Measurements from ENCODE around the gene PKP4. TPM values are rescaled to one million over a fixed set of nuclear protein-coding genes. Genes with fewer than 3 reads are reported as not detected.

The PKP4 gene
- total RNA-seq, 2 experiments from 2014 or later: 68.7 to 73.2 TPM

DNA sequence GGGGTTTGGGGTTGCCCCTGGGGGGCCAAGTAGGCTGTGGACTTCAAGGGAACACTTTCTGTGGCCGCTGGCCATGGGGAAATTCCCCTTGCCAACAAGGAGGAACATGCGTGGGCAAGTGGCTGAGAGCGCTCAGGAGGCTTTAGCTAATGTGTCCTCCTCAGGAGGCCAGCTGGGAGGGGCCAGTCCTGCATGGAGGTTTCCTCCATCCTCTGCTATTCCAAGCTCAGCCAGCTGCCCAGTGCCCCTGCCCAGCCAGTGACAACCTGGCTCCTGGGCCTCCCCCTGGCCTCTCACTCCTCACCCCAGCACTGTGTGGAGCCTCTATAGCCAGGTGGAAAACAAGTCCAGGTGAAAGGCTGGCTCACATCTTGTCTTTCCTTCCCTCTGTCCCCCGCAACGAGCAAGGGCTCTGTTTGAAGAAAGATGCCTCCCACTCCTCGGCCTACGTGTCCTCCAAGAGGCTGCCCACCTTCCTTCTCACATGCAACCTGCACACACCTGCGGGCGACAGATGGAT lies 273.9 kb downstream of the PKP4 start:
- Histone ChIP-seq H3K4me2 (ENCODE audit: low read length) (no peak overlapping the region), H3K9me2 (ENCODE audit: insufficient read depth, low read length) (no peaks in the 10 kb centered on the region), H3K79me2 (ENCODE audit: insufficient read depth, low read depth, low read length) (no peaks in the 10 kb centered on the region), H3K4me1 (ENCODE audit: insufficient read depth, low read length, poor library complexity, severe bottlenecking) (no peaks in the 10 kb centered on the region), H3K36me3 (ENCODE audit: insufficient read depth, low read length) (no peaks in the 10 kb centered on the region), H3K27ac (ENCODE audit: low read depth, low read length, poor library complexity, severe bottlenecking) (no peak overlapping the region), H3K9me3 (ENCODE audit: low read length) (no peaks in the 10 kb centered on the region), H3K4me3 (ENCODE audit: low read depth, low read length, poor library complexity, severe bottlenecking) (no peak overlapping the region), H4K20me1 (ENCODE audit: insufficient read depth, low read length) (no peaks in the 10 kb centered on the region), H2AFZ (ENCODE audit: low read length) (no peak overlapping the region)
- no peak for TF ChIP-seq EZH2phosphoT487 (IDR thresholded peaks at IDR 0.05; ENCODE audit: borderline replicate concordance, low read depth, low read length)
- TF ChIP-seq, protein P1, sequence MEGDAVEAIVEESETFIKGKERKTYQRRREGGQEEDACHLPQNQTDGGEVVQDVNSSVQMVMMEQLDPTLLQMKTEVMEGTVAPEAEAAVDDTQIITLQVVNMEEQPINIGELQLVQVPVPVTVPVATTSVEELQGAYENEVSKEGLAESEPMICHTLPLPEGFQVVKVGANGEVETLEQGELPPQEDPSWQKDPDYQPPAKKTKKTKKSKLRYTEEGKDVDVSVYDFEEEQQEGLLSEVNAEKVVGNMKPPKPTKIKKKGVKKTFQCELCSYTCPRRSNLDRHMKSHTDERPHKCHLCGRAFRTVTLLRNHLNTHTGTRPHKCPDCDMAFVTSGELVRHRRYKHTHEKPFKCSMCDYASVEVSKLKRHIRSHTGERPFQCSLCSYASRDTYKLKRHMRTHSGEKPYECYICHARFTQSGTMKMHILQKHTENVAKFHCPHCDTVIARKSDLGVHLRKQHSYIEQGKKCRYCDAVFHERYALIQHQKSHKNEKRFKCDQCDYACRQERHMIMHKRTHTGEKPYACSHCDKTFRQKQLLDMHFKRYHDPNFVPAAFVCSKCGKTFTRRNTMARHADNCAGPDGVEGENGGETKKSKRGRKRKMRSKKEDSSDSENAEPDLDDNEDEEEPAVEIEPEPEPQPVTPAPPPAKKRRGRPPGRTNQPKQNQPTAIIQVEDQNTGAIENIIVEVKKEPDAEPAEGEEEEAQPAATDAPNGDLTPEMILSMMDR (conservative IDR thresholded peaks at IDR 0.05; ENCODE audit: low read length): no peak
- intact Hi-C loops (cut with micrococcal nuclease; ENCODE audit: unreplicated experiment): no loop called here
- no TSS peak for BruUV-seq (replicated peaks)
- ChIA-PET POLR2A (no interaction called here), CTCF (ENCODE audit: unreplicated experiment) (no interaction called here)
- DNase-seq (ENCODE audit: low spot score): no peak

DNA sequence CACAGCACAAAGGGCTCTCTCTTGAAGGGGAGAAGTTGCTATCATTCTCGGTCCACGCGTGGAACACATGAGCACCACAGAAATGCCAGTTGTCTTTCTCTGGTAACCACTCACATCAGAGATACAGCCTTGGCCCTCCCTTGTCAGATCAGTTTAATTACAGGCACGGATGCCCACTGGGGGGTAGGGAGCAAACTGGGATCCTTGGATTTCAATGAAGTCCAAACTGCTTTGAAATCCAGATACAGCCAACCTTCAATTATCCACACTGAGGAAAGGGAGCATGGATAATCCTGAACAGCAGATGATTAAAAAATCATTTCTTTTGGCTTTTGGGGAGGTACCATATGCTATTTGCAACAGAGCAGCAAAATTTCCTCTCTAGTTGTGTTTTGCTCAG lies 274.6 kb downstream of the PKP4 start:
- Histone ChIP-seq H3K4me2 (ENCODE audit: low read length) (no peak overlapping the region), H4K20me1 (ENCODE audit: insufficient read depth, low read length) (no peaks in the 10 kb centered on the region), H2AFZ (ENCODE audit: low read length) (no peak overlapping the region), H3K27ac (ENCODE audit: low read depth, low read length, poor library complexity, severe bottlenecking) (no peak overlapping the region), H3K4me1 (ENCODE audit: insufficient read depth, low read length, poor library complexity, severe bottlenecking) (no peaks in the 10 kb centered on the region), H3K79me2 (ENCODE audit: insufficient read depth, low read depth, low read length) (no peaks in the 10 kb centered on the region), H3K9me2 (ENCODE audit: insufficient read depth, low read length) (no peaks in the 10 kb centered on the region), H3K9me3 (ENCODE audit: low read length) (no peaks in the 10 kb centered on the region), H3K36me3 (ENCODE audit: insufficient read depth, low read length) (no peaks in the 10 kb centered on the region), H3K4me3 (ENCODE audit: low read depth, low read length, poor library complexity, severe bottlenecking) (no peak overlapping the region)
- POLR2A ChIA-PET: interaction anchor here (1.8 kb wide), 1 partner anchor 11 kb away, joined by 4 read pairs; no protein-coding TSS in a partner anchor
- intact Hi-C loops (cut with micrococcal nuclease; ENCODE audit: unreplicated experiment): no loop called here
- BruUV-seq (replicated peaks): no TSS peak
- DNase-seq (ENCODE audit: low spot score): no peak
- CTCF ChIA-PET (ENCODE audit: unreplicated experiment): no interaction called here
- TF ChIP-seq, protein P1 (conservative IDR thresholded peaks at IDR 0.05; ENCODE audit: low read length): no peak
- no peak for TF ChIP-seq EZH2phosphoT487 (IDR thresholded peaks at IDR 0.05; ENCODE audit: borderline replicate concordance, low read depth, low read length)

Small RNA genes within 50 kb of the gene (small RNA-seq; reads per million reads assigned to genes)
- gene AC005042.3 (not detected), gene RN7SL393P (not detected)

Other genes starting within 250 kb of the PKP4 start
- gene CCDC148, start 199 bp upstream of the PKP4 start, total RNA-seq (2014; rRNA removed; shearing (Covaris generic)): 0.19 and 1.1 TPM in 2 replicates
- 0.99 and 2.0 TPM in 2 replicates for gene CCDC148, start 199 bp upstream of the PKP4 start, total RNA-seq (2022)

Measured in OCI-LY7 (cell line).